Measurements from ENCODE around the gene ADAM19.

The ADAM19 gene

GRCh38 chr5:157575381-157576020, at the start of gene ADAM19:
TSS of gene ADAM19 (minus strand) at chr5:157575775. CDS start at chr5:157575696, 79 bp downstream.
- DNase-seq: peak; percentile 30 to 80

DNA sequence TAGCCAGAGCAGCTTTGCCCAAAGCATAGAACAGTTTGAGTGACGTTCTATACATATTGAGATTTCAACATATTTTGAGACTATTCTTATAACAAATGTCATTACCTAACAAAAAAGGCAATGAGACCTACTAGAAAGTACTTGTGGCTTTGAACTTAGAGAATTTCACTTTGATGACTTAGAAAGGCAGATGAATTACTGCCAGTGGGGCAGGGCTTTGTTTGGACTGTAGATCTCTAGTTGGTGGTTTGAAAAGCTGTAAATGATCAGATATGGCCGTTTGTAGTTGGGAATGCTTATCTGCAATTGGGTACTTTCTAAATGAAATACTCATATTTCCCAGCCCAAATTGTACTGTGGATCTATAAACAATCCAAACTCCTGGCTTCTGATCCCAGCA, 48.6 kb upstream of the ADAM19 start:
- no peak for DNase-seq

GRCh38 chr5:157620776-157621175, 45.2 kb upstream of the ADAM19 start:
- no peak for DNase-seq

GRCh38 chr5:157618191-157618765, 42.7 kb upstream of the ADAM19 start:
- no peak for DNase-seq

- no peak for DNase-seq
Observed at GRCh38 chr5:157616785-157617184, 41.2 kb upstream of the ADAM19 start.

GRCh38 chr5:157613385-157614245, 38.0 kb upstream of the ADAM19 start:
- DNase-seq: no peak

GRCh38 chr5:157612581-157612980, 37.0 kb upstream of the ADAM19 start:
- DNase-seq: no peak

GRCh38 chr5:157611571-157612476, 36.2 kb upstream of the ADAM19 start:
- peak in 1 of 2 experiments; percentile 31 for DNase-seq

DNA sequence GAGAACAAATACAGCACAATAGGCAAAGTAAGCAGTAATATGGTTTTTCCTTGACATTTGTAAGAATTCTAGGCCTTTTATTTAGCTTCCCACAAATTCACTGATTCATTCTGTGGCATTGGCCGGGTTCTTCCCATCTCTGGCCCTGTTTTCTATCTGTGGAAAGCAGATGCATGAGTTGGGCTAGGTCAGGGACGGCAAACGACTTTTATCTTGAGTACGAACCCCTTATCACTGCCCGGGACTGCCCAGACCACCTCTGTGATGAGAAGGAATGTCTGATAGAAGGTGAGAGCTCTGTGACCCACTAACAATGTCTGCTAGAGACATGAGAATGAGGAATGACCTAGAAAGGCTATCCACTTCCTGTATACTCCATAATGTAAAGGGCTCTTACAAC, 35.4 kb upstream of the ADAM19 start:
- no peak for DNase-seq

- no peak for DNase-seq
Observed at GRCh38 chr5:157608972-157609565, 33.5 kb upstream of the ADAM19 start.

- no peak for DNase-seq
Observed at GRCh38 chr5:157607371-157608161, 32.0 kb upstream of the ADAM19 start.

GRCh38 chr5:157606046-157606445, 30.5 kb upstream of the ADAM19 start:
- no peak for DNase-seq

- DNase-seq: no peak
Observed at GRCh38 chr5:157603333-157604190, 28.0 kb upstream of the ADAM19 start.

DNA sequence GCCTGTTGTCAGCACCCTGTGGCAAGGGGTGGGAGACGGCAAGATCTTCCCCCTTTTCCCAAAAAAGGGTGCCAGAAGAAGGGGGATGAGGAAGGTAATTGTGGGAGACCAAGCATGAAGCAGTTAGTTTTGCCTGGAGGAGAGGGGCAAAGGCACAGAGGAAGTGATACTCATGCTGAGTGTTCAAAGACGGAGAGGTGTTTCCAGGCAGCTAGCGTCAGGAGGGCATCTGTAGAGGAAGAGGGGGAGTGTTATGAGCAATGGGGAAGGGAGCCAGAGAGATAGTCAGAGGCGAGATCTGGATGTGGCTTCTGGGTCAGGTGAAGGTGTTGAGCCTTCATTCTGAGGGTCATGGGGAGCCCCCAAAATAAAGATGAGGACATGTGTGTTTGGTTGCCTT, 26.9 kb upstream of the ADAM19 start:
- DNase-seq: no peak

- DNase-seq: no peak
Observed at GRCh38 chr5:157600252-157600651, 24.7 kb upstream of the ADAM19 start.

DNA sequence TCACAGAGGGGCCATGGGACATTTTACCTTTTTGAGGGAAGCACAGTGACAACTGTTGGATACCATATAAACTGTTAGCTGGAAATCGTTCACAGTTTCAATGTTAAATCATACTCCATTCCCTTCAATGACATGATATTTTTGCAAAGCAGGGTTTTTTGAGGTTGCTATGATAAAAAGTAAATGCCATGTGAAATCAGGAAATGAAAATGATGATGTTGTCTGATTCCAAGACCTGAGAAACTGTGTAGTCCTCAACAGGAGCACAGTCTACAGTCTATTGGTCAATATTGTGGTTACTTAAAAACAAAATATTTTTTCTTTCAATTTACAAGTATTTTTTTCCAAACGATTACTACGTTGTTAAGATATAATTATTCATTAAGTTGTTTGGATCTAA, 24.0 kb upstream of the ADAM19 start:
- no peak for DNase-seq

DNA sequence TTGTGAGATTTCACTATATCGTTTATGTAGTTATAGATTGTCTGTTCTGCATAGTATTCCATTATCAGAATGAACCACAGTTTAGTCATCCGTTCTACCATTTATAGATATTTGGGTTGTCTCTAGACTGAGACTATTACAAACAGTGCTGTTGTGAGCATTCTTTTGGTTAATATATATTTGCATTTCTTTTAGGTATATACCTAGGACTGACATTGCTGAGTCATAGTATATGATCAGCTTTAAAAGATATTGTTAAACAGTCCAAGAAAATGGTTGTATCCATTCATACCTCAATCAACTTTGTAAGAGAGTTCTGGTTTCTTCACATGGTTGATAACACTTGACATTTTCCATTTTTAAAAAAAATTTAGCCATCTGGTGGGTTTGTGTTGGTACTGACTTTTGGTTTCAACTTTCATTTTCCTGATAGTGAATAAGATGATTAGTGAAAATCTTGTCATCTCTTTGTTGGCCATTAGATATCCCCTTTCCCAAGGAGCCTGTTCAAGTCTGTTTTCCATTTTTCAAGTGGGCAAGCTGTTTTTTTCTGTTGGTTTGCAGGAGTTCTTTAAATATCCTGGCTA, 22.9 kb upstream of the ADAM19 start:
- DNase-seq: no peak

- no peak for DNase-seq
Observed at GRCh38 chr5:157597277-157597676, 21.7 kb upstream of the ADAM19 start.

DNA sequence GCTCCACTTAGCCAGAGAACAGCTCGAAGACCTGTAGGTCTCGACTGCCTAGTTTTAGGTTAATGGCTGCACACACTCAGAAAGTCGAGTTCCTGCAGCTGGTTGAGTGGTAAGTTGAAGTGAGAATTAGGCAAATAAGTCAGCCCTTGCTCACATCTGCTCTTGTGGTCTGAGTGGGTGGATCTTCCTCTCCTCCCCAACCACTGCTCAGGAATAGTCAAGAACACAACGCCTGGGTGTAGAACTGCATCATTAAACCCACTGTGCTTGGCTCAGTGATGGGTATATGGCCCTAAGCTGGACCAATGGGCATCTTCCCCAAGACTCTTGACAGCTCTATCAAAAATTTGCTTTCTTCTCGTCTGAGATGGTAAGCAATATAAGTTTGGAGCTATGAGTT, 20.9 kb upstream of the ADAM19 start:
- DNase-seq: peak in 1 of 2 experiments; percentile 11
